Epidermal melanocyte (primary cell): ENCODE results near the gene MIA3.
"Not testable (repeated sequence)": the region's sequence is repeated elsewhere in the genome, so short reads cannot be mapped to it uniquely, and the experiment has no call there.

Experiments
- DNase-seq: peaks from one replicate; pipeline ENCODE4 v3.0.0; 2011; ENCODE audit warnings: low spot score; ENCODE audit not compliant: insufficient read length

Gene MIA3

GRCh38 chr1:222668184-222668583 is 50.3 kb downstream of the MIA3 start:
- DNase-seq = not testable (repeated sequence)

- not testable (repeated sequence) for DNase-seq
Observed at GRCh38 chr1:222669107-222669506, 51.2 kb downstream of the MIA3 start.

GRCh38 chr1:222670110-222670509 is 52.2 kb downstream of the MIA3 start:
- DNase-seq = no peak

- DNase-seq = no peak
Observed at GRCh38 chr1:222680080-222680479, 62.2 kb downstream of the MIA3 start.

GRCh38 chr1:222691016-222691415 is 73.1 kb downstream of the MIA3 start:
- DNase-seq = no peak

- no peak for DNase-seq
Observed at GRCh38 chr1:222694927-222695326, 77.0 kb downstream of the MIA3 start.

- no peak for DNase-seq
Observed at GRCh38 chr1:222696741-222697140, 78.8 kb downstream of the MIA3 start.

GRCh38 chr1:222697203-222697602 is 79.3 kb downstream of the MIA3 start:
- DNase-seq = no peak

- no peak for DNase-seq
Observed at GRCh38 chr1:222697826-222698225, 79.9 kb downstream of the MIA3 start.

- no peak for DNase-seq
Observed at GRCh38 chr1:222702210-222702609, 84.3 kb downstream of the MIA3 start.

GRCh38 chr1:222704260-222704659 is 86.4 kb downstream of the MIA3 start:
- no peak for DNase-seq

- DNase-seq = no peak
Observed at GRCh38 chr1:222706815-222707214, 88.9 kb downstream of the MIA3 start.

- no peak for DNase-seq
Observed at GRCh38 chr1:222709700-222710153, 91.8 kb downstream of the MIA3 start.

GRCh38 chr1:222711319-222712252 is 93.7 kb downstream of the MIA3 start:
- peak; percentile 54 for DNase-seq

GRCh38 chr1:222712253-222713090 is 94.6 kb downstream of the MIA3 start, which contains the start of the genes AIDA and BROX:
Gene AIDA (minus strand): TSS chr1:222712491. CDS start chr1:222712317, 174 bp downstream.
Gene BROX (plus strand): TSS chr1:222712564. CDS start chr1:222715700, 3,136 bp downstream.
- peak; percentile 63 for DNase-seq

GRCh38 chr1:222713091-222713961 is 95.4 kb downstream of the MIA3 start:
- DNase-seq = peak; percentile 84

GRCh38 chr1:222716393-222716792 is 98.5 kb downstream of the MIA3 start:
- DNase-seq = no peak
